ENCODE results near the gene AP3S1.

Gene AP3S1

DNA sequence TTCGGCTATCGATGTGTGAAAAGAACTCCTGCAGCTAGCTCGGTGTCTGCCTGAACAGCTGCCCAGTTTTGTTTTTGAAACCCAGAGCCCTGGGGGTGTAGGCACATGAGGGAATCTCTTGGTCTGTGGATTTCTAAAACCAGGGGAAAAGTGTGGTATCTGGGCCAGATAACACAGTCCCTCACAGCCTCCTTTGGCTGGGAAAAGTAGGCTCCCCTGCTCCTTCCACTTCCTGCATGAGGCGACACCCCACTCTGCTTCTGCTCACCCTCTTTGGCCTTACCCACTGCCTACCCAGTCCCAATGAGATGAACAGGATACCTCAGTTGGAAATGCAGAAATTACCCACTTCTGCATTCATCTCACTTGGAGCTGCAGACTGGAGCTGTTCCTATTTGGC, 15.8 kb upstream of the AP3S1 start:
- DNase-seq (ENCODE audit: low spot score), result no peak

DNA sequence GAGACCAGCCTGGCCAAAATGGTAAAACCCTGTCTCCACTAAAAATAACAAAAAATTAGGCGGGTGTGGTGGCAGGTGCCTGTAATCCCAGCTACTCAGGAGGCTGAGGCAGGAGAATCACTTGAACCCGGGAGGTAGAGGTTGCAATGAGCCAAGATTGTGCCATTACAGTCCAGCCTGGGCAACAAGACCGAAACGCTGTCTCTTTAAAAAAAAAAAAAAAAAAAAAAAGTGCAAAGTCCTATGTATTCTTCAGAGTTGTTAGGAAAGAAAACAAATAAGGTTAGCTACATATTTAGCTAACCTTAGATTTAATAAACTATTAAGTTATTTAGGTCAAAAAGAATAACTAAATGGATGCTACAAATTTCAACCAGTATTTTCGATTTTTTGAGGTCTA, 11.8 kb upstream of the AP3S1 start:
- no peak for DNase-seq (ENCODE audit: low spot score)

DNA sequence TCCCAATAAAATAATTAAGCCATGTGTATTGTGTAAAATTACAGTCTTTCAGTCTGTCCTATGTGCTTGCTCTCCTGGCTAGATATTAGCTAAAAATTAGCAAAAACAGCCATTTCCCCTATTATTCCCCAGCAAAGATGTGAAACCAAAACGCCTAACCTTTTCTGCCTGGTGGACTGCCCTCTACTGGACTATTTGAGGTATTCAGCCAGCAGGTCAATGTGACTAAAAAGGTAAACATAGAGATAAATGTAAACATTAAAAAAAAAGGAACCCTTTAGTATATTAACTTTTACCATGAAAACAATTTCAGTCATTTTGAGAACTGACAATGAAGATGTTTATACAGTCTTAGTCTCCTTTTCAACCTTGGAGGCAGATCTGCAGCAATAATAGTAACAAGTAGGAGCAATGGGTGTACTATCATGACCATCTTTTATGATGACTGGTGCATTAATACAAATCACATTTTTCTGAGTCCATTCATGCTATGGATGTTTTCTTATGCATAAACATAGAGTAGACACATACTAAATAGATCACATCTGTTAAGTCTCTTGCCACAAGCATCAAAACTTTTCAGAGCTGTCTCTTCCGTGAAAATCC, 10.5 kb upstream of the AP3S1 start:
- peak; percentile 37 for DNase-seq (ENCODE audit: low spot score)

DNA sequence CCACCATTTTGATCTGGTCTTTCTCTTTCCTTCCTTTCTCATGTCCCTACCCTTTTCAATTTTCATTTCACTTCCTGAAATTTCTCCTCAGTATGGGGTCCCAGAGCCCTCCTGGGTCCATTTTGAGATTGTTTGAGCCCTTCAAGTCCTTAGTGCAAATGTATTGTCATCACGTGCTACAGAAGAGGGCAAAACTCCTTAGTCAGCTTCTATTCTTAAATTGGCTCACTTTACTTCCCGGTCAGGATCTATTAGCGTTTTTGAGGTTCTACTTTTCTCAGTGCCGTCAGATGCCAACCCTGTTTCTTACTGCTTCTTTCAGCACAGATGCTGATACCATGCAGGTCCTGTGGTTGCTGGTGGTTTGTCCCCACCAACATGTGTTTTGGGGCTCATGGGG, 6.3 kb upstream of the AP3S1 start:
- DNase-seq (ENCODE audit: low spot score), result no peak

DNA sequence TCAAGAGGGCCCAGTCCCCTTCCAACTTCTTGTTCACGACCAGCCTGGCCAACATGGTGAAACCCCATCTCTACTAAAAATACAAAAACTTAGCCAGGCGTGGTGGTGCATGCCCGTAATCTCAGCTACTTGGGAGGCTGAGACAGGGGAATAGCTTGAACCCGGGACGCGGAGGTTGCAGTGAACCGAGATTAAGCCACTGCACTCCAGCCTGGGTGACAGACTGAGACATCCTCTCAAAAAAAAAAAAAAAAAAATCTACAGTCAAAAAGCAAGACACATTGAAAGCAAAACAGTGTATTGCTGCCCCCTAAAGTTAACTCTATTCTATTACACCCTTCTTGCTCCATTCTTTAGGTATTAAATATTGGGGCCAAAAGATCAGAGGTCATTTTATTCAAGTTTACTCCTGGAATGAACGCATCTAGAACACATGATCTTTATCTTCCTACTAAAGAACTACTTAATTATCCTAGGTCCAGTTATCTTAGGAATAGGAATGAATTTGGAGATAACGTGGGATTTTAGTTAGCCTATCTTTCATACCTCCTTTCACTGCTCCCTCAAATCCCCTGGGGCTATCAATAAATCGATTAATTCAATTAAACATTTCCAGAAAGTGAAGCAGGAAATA, 2.7 kb upstream of the AP3S1 start:
- DNase-seq (ENCODE audit: low spot score), result peak; percentile 76

DNA sequence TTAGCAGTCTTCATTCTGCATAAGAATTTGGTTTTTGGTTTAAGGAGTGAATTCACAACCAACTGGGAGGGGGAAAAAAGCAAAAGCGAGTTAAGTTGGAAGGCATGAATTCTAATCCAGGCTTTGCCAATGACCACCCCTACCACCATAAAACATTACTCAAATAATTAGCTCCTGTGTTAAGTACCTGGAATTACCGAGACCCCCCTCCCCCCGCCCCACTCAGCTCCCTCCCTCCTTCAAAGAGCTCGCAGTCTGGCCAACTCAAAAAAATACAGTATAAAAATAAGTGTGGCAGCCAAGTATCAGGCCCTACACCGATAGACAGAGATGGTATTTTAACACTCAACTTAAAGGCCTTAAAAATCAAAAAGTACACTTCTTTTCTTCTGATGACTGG, 862 bp upstream of the AP3S1 start:
- DNase-seq (ENCODE audit: low spot score), result no peak

DNA sequence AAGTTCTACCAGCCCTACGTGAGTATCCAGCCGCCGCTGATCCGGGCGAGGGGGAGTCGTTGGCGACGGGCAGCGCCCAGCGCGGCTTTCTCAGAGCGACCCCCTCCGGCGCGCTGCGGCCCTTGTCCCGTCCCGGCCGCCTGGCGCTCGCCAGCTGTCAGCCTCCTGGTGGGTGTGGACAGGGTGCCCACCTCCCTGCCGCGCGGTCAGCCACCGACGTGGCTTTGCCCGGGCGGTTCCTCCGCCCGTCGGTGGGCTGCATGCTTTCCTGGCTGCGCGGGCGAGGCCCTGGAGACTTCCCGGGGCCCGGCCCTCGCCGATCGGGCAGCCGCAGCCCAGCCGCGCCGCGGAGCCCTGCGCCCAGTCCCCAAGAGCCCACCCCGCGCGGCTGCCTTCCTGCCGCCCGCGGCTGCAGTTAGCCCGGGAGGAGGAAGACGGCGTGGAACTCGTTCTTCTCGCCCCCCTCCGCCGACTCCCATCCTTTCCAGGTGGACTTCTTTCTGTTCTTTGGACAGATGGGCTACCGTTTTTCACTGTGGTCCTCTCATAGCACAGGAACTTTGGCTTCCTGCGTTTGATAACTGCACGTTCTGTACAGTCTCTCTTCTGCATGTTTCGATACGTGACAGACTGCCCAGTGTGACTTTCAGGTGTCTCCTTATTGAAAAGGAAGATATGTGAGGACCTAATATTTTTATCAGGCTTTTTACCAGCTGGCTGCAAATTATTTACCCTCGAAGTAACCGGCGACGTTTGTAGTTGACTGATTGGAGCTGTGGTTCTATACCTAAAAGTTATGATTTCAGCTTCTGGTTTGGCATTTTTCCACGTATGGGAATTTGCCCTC, 577 bp downstream of the AP3S1 start:
- DNase-seq (ENCODE audit: low spot score), result peak; percentile 85

DNA sequence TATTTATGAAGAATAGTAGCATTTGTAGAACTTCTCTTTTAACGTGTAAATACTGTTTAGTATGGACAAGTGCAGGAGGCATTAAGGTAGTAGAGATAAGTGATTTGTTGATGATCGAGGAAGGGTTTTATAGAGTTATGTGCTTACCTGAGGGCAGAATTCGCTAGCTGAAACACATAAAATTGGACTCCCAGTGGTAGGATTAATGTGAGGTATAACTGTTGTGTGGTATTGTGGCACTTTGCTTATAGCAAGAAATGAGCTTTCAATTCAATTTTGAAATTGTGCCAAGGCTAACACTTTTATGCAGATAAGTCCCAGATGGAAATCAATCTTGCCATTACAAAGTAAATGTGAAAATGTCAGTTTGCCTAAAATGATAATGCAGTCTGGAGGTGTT, 1.2 kb downstream of the AP3S1 start:
- peak; percentile 20 for DNase-seq (ENCODE audit: low spot score)

DNA sequence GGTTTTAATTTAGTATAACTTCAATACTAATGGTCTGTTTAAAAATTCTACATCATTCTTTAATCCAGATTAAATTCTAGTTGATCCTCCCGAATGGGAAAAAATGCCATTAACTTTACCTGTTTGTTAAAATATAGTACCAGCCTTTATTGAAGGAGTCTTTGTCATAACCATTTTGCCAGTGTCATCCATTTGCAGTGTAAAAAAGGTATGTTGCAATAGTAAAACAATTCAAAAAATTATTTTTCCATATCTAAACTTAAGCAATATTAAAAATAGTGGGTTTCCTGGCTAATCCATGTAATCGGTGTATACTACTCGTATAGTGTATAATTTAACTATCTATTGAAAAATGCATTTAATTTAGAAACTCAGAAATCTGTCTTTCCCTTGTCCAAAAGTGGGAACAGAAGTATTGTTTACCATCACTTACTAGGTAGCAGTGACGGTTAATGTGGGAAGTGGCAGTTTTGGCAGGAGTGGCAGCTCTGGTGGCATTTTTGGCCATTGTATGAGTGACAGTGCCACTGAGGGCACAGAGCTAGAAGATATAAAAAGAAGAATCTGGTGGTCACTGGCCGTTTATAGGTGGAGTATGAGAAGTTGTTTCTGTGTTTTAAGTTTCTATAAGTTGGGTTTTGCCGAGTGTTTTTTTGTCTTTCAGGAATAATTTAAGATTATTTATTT, 1.9 kb downstream of the AP3S1 start:
- peak; percentile 17 for DNase-seq (ENCODE audit: low spot score)

DNA sequence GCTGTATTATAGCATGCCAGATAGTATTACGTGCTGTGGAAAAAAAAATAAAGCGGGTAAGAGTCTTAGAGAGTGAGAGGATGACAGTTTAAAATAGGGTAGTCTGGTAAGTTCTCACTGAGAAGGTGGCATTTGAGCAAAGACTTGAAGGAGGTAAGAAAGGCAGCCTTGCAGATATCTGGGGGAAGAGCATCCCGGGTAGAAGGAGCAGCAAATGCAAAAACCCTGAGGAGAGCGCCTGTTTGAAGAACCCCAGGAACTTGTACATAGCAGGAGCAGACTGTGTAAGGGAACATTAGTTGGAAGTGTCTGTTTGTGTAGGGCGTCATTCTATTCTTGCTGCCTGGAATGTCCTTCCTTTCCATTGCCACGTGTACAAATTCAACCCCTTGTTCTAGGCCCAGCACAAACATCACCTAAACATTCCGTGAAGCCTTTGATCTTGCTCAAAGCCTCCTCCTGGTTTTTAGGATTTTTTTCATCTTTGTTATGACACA, 2.6 kb downstream of the AP3S1 start:
- DNase-seq (ENCODE audit: low spot score), result peak; percentile 68

DNA sequence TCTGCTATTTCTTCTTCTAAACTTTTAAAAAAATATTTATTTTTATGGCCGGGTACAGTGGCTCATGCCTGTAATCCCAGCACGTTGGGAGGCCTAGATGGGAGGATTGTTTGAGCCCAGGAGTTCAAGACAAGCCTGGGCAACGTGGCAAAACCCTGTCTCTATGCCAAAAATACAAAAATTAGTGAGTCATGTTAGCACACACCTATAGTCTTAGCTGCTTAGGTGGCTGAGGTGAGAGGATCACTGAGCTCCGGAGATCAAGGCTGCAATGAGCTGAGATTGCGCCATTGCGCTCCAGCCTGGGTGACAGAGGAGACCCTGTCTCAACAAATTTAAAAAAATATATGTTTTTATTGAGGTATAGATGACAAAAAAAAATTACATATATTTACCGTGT, 5.6 kb downstream of the AP3S1 start:
- DNase-seq (ENCODE audit: low spot score), result no peak

DNA sequence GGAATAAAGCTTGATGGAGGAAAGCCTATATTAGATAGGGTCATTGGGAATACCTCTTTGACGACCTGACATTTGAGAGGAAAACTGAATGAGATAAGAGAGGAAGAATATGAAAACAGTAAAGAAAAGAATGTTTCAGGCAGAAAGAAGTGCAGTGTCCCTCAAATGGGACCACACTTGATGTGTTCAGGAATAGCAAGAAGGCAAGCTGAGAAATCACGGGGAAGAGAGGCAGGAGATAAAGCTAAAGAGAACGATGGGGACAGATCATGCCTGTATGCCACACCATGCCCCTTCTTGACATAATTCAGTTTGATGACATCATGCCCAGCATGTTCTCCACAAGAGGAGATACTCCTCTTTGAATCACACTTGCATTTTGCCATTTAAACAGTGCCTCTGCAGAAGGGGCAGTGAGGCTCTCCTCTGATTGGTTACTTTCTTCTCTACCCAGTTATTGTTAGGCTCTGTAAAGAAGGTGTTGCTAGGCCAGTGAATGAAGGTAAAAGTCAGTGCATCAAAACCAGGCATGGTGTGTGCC, 7.6 kb downstream of the AP3S1 start:
- no peak for DNase-seq (ENCODE audit: low spot score)

DNA sequence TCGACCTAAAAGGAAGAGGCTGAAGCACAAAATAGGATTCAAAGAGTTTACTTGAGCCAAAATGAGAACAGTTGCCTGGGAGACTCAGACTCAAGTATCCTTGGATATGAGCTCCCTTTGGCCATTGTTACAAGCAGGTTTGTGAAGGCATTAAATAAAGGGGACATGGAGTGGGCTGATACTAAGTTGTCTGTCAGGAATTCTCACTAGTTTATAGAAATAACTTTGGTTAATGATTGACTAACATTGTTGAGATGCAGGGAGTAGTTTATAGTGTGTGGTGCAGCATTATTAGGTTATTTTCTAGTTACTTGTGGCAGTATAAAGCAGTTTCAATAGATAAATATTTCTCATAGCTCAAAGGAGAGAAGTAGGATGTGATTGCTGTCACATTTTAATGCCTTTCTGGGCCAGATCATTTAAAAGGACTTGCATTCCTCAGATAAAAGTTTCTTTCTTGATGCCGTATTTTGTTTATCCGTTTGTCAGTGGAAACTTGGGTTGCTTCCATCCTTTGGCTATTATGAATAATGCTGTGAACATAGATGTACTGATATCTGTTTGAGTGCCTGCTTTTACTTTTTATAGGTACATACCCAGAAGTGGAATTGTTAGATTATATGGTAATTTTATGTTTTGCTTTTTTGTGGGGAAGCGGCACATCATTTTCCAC, 9.1 kb downstream of the AP3S1 start:
- DNase-seq (ENCODE audit: low spot score), result peak; percentile 39

DNA sequence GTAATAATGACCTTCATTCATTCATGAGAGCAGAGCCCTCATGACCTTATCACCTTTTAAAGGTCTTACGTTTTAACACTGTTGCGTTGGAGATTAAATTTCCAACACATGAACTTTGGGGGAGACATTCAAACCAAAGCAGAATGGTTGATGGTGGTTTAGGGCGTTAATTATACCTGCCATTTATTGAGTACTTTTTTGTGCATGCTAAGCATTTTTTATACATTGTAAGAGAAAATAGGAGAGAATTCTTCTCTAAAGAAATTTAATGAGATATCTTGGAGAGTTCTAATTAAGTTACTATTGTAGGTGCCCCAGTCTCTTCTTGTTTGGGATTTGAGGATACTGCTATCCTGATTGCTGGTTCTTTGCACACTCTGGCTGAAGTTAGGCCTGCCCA, 12.4 kb downstream of the AP3S1 start:
- no peak for DNase-seq (ENCODE audit: low spot score)

DNA sequence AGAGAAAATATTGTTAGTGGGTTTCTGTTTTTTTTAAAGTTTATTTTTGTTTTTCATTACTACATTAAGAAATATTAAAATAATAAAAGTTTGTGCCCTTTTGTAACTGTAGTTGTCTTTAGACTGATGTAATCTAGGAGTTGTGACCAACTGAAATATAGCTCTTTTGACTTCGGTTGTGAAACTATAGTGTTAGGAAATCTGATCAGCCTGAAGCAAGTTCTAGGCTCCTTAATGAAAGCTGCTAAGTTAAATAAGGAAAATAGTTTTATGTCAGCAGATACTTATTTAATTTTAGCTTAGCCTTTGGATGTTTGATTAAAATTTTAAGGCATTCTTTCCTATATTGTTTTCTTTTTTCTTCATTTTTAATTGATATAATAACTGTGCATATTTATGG, 14.2 kb downstream of the AP3S1 start:
- DNase-seq (ENCODE audit: low spot score), result no peak

DNA sequence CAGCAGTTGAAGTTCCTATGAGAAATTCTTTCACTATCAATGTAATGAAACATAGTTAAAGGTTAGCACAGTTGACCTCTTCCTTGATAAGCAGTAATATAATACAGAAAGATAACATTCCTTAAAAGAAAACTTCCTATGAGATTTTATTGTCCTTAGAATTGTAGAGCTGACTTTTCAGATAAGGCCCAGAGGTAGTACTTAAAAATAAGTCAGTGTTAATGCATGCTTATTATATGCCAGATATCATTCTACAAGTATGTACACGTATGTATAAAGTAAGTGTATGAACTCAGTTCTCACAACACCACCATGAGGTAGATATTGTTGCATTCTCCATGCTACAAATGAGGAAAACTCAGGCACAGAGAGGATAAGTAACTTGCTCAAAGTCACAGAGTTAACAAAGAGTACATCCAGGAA, 15.3 kb downstream of the AP3S1 start:
- DNase-seq (ENCODE audit: low spot score), result no peak

DNA sequence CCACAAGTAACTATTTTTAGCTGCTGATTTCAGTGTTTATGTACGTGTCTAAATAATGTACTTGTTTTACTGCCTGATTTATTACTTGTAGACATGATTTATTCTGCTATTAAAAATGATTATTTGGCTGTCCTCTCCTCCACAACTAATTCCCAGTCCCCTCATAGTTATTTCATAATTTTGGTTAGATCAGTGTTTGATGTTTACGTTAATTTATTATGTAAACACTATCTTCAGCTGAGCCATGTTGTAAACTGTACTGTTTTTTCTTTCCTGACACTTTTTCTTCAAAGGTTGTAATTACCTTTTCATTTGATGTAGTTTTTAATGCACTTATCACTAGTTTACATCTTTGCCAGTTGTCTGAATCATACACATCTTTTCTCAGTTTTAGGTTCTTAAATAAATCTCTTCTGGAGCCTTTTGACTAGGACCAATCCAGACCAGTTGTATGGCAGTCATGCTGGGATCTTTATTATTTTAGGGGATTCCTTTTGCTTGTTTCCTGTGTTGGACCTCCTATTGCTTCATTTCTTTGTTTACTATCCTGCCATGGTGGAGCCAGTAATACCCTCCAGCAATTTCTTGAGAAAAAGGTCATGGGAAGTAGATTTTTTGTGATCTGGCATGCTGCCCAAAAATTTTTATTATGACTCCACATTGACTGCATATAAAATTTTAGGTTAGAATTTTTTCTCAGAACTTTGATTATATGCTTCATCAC, 16.1 kb downstream of the AP3S1 start:
- DNase-seq (ENCODE audit: low spot score), result no peak

DNA sequence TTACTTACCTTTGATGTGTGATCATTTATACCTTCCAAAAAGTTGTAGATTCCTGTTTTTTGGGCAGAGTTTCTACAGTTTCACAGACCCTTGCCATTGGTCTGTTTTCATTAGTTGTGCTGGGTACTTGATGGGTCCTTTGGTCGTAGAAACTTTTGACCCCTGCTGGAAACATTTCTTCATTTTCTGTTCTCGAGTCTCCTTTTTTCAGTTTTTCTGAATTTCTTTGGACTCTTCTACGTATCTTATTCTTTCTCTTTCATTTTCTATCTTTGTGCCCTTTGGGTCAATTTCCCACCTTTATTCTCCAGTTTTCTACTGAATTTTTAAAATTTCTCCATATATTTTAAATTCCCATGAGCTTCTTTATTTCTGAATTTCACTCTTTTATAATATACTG, 16.7 kb downstream of the AP3S1 start:
- no peak for DNase-seq (ENCODE audit: low spot score)

DNA sequence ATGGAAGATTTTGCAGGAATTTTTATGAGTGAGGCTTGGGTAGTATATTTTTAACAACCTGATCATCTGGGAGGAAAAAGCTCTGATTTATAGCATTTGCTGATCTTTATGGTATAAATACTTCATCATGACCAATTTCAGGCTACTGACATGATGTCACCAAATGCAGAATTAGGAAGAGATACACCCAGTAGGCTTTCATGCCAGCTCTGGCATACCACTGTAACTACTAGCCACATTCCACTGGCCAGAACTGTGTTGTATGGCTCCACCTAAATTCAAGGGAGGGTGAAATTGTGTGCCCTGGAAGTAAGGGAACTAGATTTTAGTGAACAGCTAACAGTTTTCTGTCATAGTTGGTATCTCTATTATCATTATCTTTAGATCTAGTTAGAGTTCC, 17.6 kb downstream of the AP3S1 start:
- no peak for DNase-seq (ENCODE audit: low spot score)

DNA sequence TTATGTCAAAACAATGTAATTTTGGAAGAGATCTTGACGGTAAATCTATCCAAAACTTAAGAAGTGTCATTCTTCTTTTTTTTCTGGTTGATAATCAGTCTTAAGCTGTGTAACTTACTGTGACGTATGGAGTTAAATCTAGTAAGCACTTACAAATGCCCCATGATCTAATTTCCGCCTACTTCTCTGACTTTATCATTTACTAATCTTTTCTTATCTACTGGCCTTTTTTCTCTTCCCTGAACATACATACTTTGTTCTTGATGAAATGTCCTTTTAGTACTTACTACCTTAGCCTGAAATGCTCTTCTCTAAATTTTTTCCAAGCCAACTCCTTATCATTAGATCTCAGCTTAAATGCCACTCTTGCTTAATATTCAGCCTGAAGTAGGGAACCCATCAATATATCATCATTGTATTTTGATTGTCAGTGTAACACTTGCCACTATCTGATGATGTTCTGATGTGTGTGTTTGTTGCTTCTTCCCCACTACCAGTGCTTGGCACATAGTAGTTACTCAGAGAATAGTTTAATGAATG, 27.6 kb downstream of the AP3S1 start:
- no peak for DNase-seq (ENCODE audit: low spot score)

DNA sequence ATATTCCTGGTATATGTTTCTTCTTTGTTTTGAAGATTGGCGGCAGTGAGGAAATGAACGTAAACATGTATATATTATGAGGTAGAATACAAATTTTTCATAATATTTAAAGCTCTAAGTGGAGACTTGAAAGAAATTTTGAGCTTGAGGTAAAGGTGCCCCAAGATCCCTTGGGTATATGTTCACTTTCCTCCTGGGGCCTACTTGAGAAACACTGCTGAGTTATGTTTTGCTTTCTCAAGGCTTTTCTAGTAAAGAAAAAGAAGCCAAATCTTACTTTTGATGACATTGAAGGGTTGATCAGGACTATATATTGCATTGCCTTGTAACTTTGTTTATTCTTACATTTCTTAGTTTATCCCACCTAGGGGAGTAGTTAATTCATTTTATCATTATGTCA, 30.7 kb downstream of the AP3S1 start:
- DNase-seq (ENCODE audit: low spot score), result no peak
